Mesenchymal stem cell (in vitro differentiated cells and primary cell): Measurements from ENCODE around the gene PPP1R13L.

Experiments used
- DNase-seq: peaks from one replicate; pipeline ENCODE4 v3.0.0-alpha.2; 2013
- H2AFZ ChIP-seq: one replicate; pipeline ENCODE4 v1.6.1; 2013; ENCODE audit warnings: low read depth, mild to moderate bottlenecking, control low read depth, inconsistent platforms, low read length, moderate library complexity
- H2AK5ac ChIP-seq: 2 replicates; pipeline ENCODE4 v1.6.1; 2013; ENCODE audit warnings: low read length, moderate library complexity, mild to moderate bottlenecking, inconsistent platforms; ENCODE audit not compliant: severe bottlenecking
- H2BK120ac ChIP-seq: one replicate; pipeline ENCODE4 v1.6.1; 2013; ENCODE audit warnings: low read depth, mild to moderate bottlenecking, inconsistent platforms, low read length, moderate library complexity
- H2BK12ac ChIP-seq, 2 experiments: one replicate each; pipeline ENCODE4 v1.6.1; 2013; ENCODE audit warnings: inconsistent platforms in 2 of 2, low read length in 2 of 2, mild to moderate bottlenecking in 2 of 2, moderate library complexity in 2 of 2, control low read depth in 1 of 2
- H2BK15ac ChIP-seq: one replicate; pipeline ENCODE4 v1.6.1; 2013; ENCODE audit warnings: mild to moderate bottlenecking, low read depth, inconsistent platforms; ENCODE audit not compliant: poor library complexity, severe bottlenecking
- H2BK5ac ChIP-seq: 2 replicates; pipeline ENCODE4 v1.6.1; 2013; ENCODE audit warnings: low read depth, mild to moderate bottlenecking, low read length, control low read depth, inconsistent platforms; ENCODE audit not compliant: poor library complexity, severe bottlenecking
- H3K14ac ChIP-seq, 2 experiments: one replicate each; pipeline ENCODE4 v1.6.1; 2013; ENCODE audit warnings: inconsistent platforms in 2 of 2, low read length in 2 of 2, control low read depth in 1 of 2, mild to moderate bottlenecking in 1 of 2, moderate library complexity in 1 of 2
- H3K18ac ChIP-seq, 2 experiments: one replicate each; pipeline ENCODE4 v1.6.1; 2013; ENCODE audit warnings: inconsistent platforms in 2 of 2, low read length in 2 of 2, control low read depth in 1 of 2, low read depth in 1 of 2, mild to moderate bottlenecking in 1 of 2
- H3K23ac ChIP-seq, 2 experiments: one replicate each; pipeline ENCODE4 v1.6.1; 2013; ENCODE audit warnings: inconsistent platforms in 2 of 2, low read length in 2 of 2, mild to moderate bottlenecking in 2 of 2, moderate library complexity in 2 of 2, control low read depth in 1 of 2
- H3K27ac ChIP-seq: 2 replicates; pipeline ENCODE4 v1.5.1; 2013; ENCODE audit warnings: mild to moderate bottlenecking, moderate library complexity, low read length, control low read depth, inconsistent platforms; ENCODE audit not compliant: poor library complexity, severe bottlenecking
- H3K27me3 ChIP-seq, 2 experiments: 2 replicates each; pipeline versions ENCODE4 v1.6.1 to v1.7.0; 2013; ENCODE audit warnings: low read length in 2 of 2, mild to moderate bottlenecking in 2 of 2, moderate library complexity in 2 of 2, control low read depth in 1 of 2, inconsistent platforms in 1 of 2; ENCODE audit not compliant: control insufficient read depth in 1 of 2, insufficient read depth in 1 of 2
- H3K36me3 ChIP-seq, 2 experiments: 2 replicates each; pipeline versions ENCODE4 v1.6.1 to v1.7.0; 2013; ENCODE audit warnings: low read length in 2 of 2, control low read depth in 1 of 2, inconsistent platforms in 1 of 2, low read depth in 1 of 2, mild to moderate bottlenecking in 1 of 2; ENCODE audit not compliant: insufficient read depth in 2 of 2, control insufficient read depth in 1 of 2
- H3K4ac ChIP-seq, 2 experiments: one replicate each; pipeline ENCODE4 v1.6.1; 2013; ENCODE audit warnings: inconsistent platforms in 2 of 2, low read length in 2 of 2, mild to moderate bottlenecking in 2 of 2, moderate library complexity in 2 of 2, control low read depth in 1 of 2, low read depth in 1 of 2
- H3K4me1 ChIP-seq: 2 replicates; pipeline ENCODE4 v1.6.1; 2013; ENCODE audit warnings: low read depth, low read length, control low read depth; ENCODE audit not compliant: control insufficient read depth, insufficient read depth
- H3K4me2 ChIP-seq: 2 replicates; pipeline ENCODE4 v1.6.1; 2013; ENCODE audit warnings: low read length, mild to moderate bottlenecking, inconsistent platforms; ENCODE audit not compliant: poor library complexity, severe bottlenecking
- H3K4me3 ChIP-seq, 2 experiments: 2 replicates each; pipeline versions ENCODE4 v1.5.1 to v1.7.0; 2013; ENCODE audit warnings: low read length in 2 of 2, mild to moderate bottlenecking in 2 of 2, control low read depth in 1 of 2, low read depth in 1 of 2; ENCODE audit not compliant: insufficient read depth in 1 of 2
- H3K79me1 ChIP-seq: replicated peaks from 2 replicates; pipeline ENCODE4 v1.6.1; 2013; ENCODE audit warnings: mild to moderate bottlenecking, control low read depth, low read length, inconsistent platforms; ENCODE audit not compliant: poor library complexity, severe bottlenecking
- H3K9ac ChIP-seq: 2 replicates; pipeline ENCODE4 v1.7.0; 2013; ENCODE audit warnings: mild to moderate bottlenecking, low read length, moderate library complexity
- H3K9me3 ChIP-seq: 2 replicates; pipeline ENCODE4 v1.7.0; 2013; ENCODE audit warnings: mild to moderate bottlenecking, low read length; ENCODE audit not compliant: control insufficient read depth
- H4K8ac ChIP-seq: one replicate; pipeline ENCODE4 v1.6.1; 2013; ENCODE audit warnings: inconsistent platforms, mild to moderate bottlenecking, low read length, moderate library complexity
- H4K91ac ChIP-seq: one replicate; pipeline ENCODE4 v1.6.1; 2013; ENCODE audit warnings: mild to moderate bottlenecking, low read length, inconsistent platforms
- WGBS: methylation state at CpG from one replicate; pipeline ENCODE4 v1.1.7; 2013; ENCODE audit warnings: mixed read lengths; 5-methylcytosine and 5-hydroxymethylcytosine counted together

The PPP1R13L gene

GRCh38 chr19:45403781-45404556 lies 900 bp downstream of the PPP1R13L start:
- H2BK5ac ChIP-seq, result no peak overlapping the region
- H3K4me2 ChIP-seq, result peak overlapping the region; percentile 88
- peak overlapping the region; percentile 98 for H3K9ac ChIP-seq
- H4K91ac ChIP-seq, result no peak overlapping the region
- 16% methylated on average over 25 of the region's 25 CpGs for WGBS
- peaks cover 36% of the 10 kb centered on the region for H3K79me1 ChIP-seq
- H3K23ac ChIP-seq, result no peak overlapping the region
- no peak overlapping the region for H4K8ac ChIP-seq
- no peak overlapping the region for H3K27ac ChIP-seq
- H2AK5ac ChIP-seq, result peak overlapping the region; percentile 6
- H2AFZ ChIP-seq, result no peak overlapping the region
- no peaks in the 10 kb centered on the region for H3K9me3 ChIP-seq
- H2BK12ac ChIP-seq, result peak overlapping the region in 1 of 2 experiments; percentile 6
- peaks cover 34% of the 10 kb centered on the region for H3K4me1 ChIP-seq
- H3K18ac ChIP-seq, result no peak overlapping the region
- H3K4ac ChIP-seq, result no peak overlapping the region
- no peak overlapping the region for H2BK120ac ChIP-seq
- peaks cover 4 to 16% of the 10 kb centered on the region in 2 experiments for H3K36me3 ChIP-seq
- H3K27me3 ChIP-seq, result no peaks in the 10 kb centered on the region
- DNase-seq, result peak; percentile 47
- no peak overlapping the region for H3K14ac ChIP-seq
- H3K4me3 ChIP-seq, result peak overlapping the region; percentile 65 to 97
- peak overlapping the region; percentile 56 for H2BK15ac ChIP-seq

GRCh38 chr19:45403272-45403671 lies 1.6 kb downstream of the PPP1R13L start:
- peaks cover 34% of the 10 kb centered on the region for H3K4me1 ChIP-seq
- no peak overlapping the region for H2BK120ac ChIP-seq
- H2AFZ ChIP-seq, result no peak overlapping the region
- H3K9me3 ChIP-seq, result no peaks in the 10 kb centered on the region
- no peak overlapping the region for H2AK5ac ChIP-seq
- DNase-seq, result no peak
- no peak overlapping the region for H3K18ac ChIP-seq
- H2BK12ac ChIP-seq, result no peak overlapping the region
- no peak overlapping the region for H3K23ac ChIP-seq
- H3K4ac ChIP-seq, result no peak overlapping the region
- no peaks in the 10 kb centered on the region for H3K27me3 ChIP-seq
- H3K4me2 ChIP-seq, result no peak overlapping the region
- no peak overlapping the region for H3K9ac ChIP-seq
- H3K27ac ChIP-seq, result no peak overlapping the region
- H3K79me1 ChIP-seq, result peaks cover 34% of the 10 kb centered on the region
- H2BK5ac ChIP-seq, result no peak overlapping the region
- 70% methylated on average over 4 of the region's 4 CpGs for WGBS
- no peak overlapping the region for H4K91ac ChIP-seq
- H4K8ac ChIP-seq, result no peak overlapping the region
- no peak overlapping the region for H3K4me3 ChIP-seq
- H3K14ac ChIP-seq, result no peak overlapping the region
- H2BK15ac ChIP-seq, result no peak overlapping the region
- H3K36me3 ChIP-seq, result peaks cover 0 to 9% of the 10 kb centered on the region in 2 experiments

GRCh38 chr19:45402298-45403061 lies 2.4 kb downstream of the PPP1R13L start:
- Histone ChIP-seq H3K4me2 (peak overlapping the region; percentile 48), H2BK15ac (peak overlapping the region; percentile 68), H3K79me1 (peaks cover 31% of the 10 kb centered on the region), H3K27me3 (no peaks in the 10 kb centered on the region), H3K27ac (no peak overlapping the region), H2AK5ac (no peak overlapping the region), H4K8ac (no peak overlapping the region), H3K14ac (no peak overlapping the region), H2BK120ac (no peak overlapping the region), H3K36me3 (peaks cover 0 to 5% of the 10 kb centered on the region in 2 experiments), H3K4ac (no peak overlapping the region), H3K4me1 (peaks cover 34% of the 10 kb centered on the region), H3K23ac (no peak overlapping the region), H3K18ac (no peak overlapping the region), H3K9ac (no peak overlapping the region), H2BK5ac (no peak overlapping the region), H2AFZ (no peak overlapping the region), H3K4me3 (no peak overlapping the region), H4K91ac (no peak overlapping the region), H2BK12ac (peak overlapping the region in 1 of 2 experiments; percentile 43), H3K9me3 (no peaks in the 10 kb centered on the region)
- 15% methylated on average over 35 of the region's 40 CpGs for WGBS
- DNase-seq, result peak; percentile 37

- H2AFZ ChIP-seq, result no peak overlapping the region
- H3K23ac ChIP-seq, result no peak overlapping the region
- no peak overlapping the region for H3K4me2 ChIP-seq
- no peak overlapping the region for H3K18ac ChIP-seq
- WGBS, result 91% methylated on average over 4 of the region's 6 CpGs
- H4K91ac ChIP-seq, result no peak overlapping the region
- peaks cover 34% of the 10 kb centered on the region for H3K4me1 ChIP-seq
- H3K27ac ChIP-seq, result no peak overlapping the region
- no peaks in the 10 kb centered on the region for H3K9me3 ChIP-seq
- no peak overlapping the region for H3K14ac ChIP-seq
- no peaks in the 10 kb centered on the region for H3K27me3 ChIP-seq
- no peak overlapping the region for H2BK15ac ChIP-seq
- peaks cover 29% of the 10 kb centered on the region for H3K79me1 ChIP-seq
- no peak overlapping the region for H2BK12ac ChIP-seq
- H2BK120ac ChIP-seq, result no peak overlapping the region
- no peak overlapping the region for H3K4ac ChIP-seq
- peaks cover 0 to 8% of the 10 kb centered on the region in 2 experiments for H3K36me3 ChIP-seq
- no peak overlapping the region for H4K8ac ChIP-seq
- no peak overlapping the region for H3K9ac ChIP-seq
- no peak overlapping the region for H2AK5ac ChIP-seq
- H2BK5ac ChIP-seq, result no peak overlapping the region
- H3K4me3 ChIP-seq, result no peak overlapping the region
- no peak for DNase-seq
These were observed 3.1 kb downstream of the PPP1R13L start for GRCh38 chr19:45401815-45402214.
